CD4-positive, alpha-beta T cell (primary cell): Measurements from ENCODE around the gene MCF2L2. TPM values are rescaled to one million over a fixed set of nuclear protein-coding genes. Genes with fewer than 3 reads are reported as not detected.
"Not testable (repeated sequence)": the region's sequence is repeated elsewhere in the genome, so short reads cannot be mapped to it uniquely, and the experiment has no call there.

Source experiments
- ATAC-seq: fragments of 200-7000 bp; cut with Tn5 transposase; one replicate; pipeline ENCODE4 v1.10.0; 2022; ENCODE audit warnings: mild to moderate bottlenecking; ENCODE audit not compliant: poor library complexity
- CTCF ChIA-PET: fragments of 350-600 bp; sonication (Branson Sonifier 250); formaldehyde crosslinking; loops from one replicate; lab custom pipeline; 2021; ENCODE audit warnings: antibody characterized with exemption, inconsistent platforms; lab: Charles Lee
- POLR2A ChIA-PET: fragments of 350-600 bp; sonication (Branson Sonifier 250); formaldehyde crosslinking; loops from one replicate; lab custom pipeline; 2021; ENCODE audit warnings: antibody characterized with exemption, inconsistent platforms; lab: Charles Lee
- DNase-seq, 14 experiments: peaks; one replicate each; pipeline ENCODE4 v3.0.0-alpha.2; 2013 to 2020; ENCODE audit warnings: mixed read lengths in 2 of 14
- H3K27ac ChIP-seq, 2 donors: one replicate each; pipeline versions ENCODE4 v1.5.1 to v1.7.0; 2013; ENCODE audit warnings: low read length in 2 of 2, low read depth in 1 of 2, mild to moderate bottlenecking in 1 of 2
- H3K27me3 ChIP-seq, 2 experiments: 1 replicate in 1 of 2; 2 replicates in 1 of 2; pipeline versions ENCODE4 v1.6.1 to v1.7.0; 2013; ENCODE audit warnings: low read length in 2 of 2, control low read depth in 1 of 2, mild to moderate bottlenecking in 1 of 2, moderate library complexity in 1 of 2; ENCODE audit not compliant: insufficient read depth in 2 of 2, control insufficient read depth in 1 of 2
- H3K36me3 ChIP-seq: one replicate; pipeline ENCODE4 v1.6.1; 2013; ENCODE audit warnings: low read length, control low read depth; ENCODE audit not compliant: insufficient read depth
- H3K4me1 ChIP-seq: one replicate; pipeline ENCODE4 v1.6.1; 2013; ENCODE audit warnings: low read length, control low read depth; ENCODE audit not compliant: insufficient read depth
- H3K4me3 ChIP-seq: one replicate; pipeline ENCODE4 v1.5.1; 2013; ENCODE audit warnings: mild to moderate bottlenecking, low read length, moderate library complexity
- H3K9me3 ChIP-seq, 2 experiments: 1 replicate in 1 of 2; 2 replicates in 1 of 2; pipeline versions ENCODE4 v1.6.1 to v1.7.0; 2013; ENCODE audit warnings: low read length in 2 of 2, mild to moderate bottlenecking in 2 of 2, control low read depth in 1 of 2, moderate library complexity in 1 of 2; ENCODE audit not compliant: control insufficient read depth in 1 of 2, insufficient read depth in 1 of 2
- H3K27ac Mint-ChIP-seq: one replicate; pipeline ENCODE4 v1.8.0; 2020; ENCODE audit warnings: mixed read lengths
- H3K27me3 Mint-ChIP-seq: one replicate; pipeline ENCODE4 v1.8.0; 2021; ENCODE audit warnings: mixed read lengths
- H3K36me3 Mint-ChIP-seq: one replicate; pipeline ENCODE4 v1.8.0; 2021; ENCODE audit warnings: low read depth, mixed read lengths
- H3K4me1 Mint-ChIP-seq: one replicate; pipeline ENCODE4 v1.8.0; 2021; ENCODE audit warnings: low read depth, mixed read lengths
- H3K4me3 Mint-ChIP-seq: one replicate; pipeline ENCODE4 v1.8.0; 2020; ENCODE audit warnings: mild to moderate bottlenecking, mixed read lengths
- H3K9me3 Mint-ChIP-seq: one replicate; pipeline ENCODE4 v1.8.0; 2020; ENCODE audit warnings: mixed read lengths
- CTCF ChIP-seq: fragments of 200-600 bp; IDR thresholded peaks from one replicate; pipeline ENCODE4 v1.8.0; 2022; ENCODE audit warnings: antibody characterized with exemption, mild to moderate bottlenecking
- intact Hi-C, 2 experiments: fragments of 100-400 bp; cut with DNase I in 1 of 2; cut with micrococcal nuclease in 1 of 2; formaldehyde crosslinking; loops; one replicate each; pipeline versions ENCODE4 v1.15.1 to v1.9.0; 2023 to 2025; cut with DNase I, micrococcal nuclease
- total RNA-seq, 174 experiments: library from RNA in 2 of 174; stranded (reverse) in 2 of 174; gene quantifications; one replicate each; pipeline ENCODE4 v1.2.3 and lab custom pipeline; 2021 to 2026

MCF2L2 gene
- total RNA-seq, 2 experiments from 2014 or later: 3.8 to 4.1 TPM

- no peak overlapping the region for H3K27ac ChIP-seq
- H3K27ac Mint-ChIP-seq: no peak overlapping the region
- ATAC-seq (no peak), DNase-seq (no peak)
- H3K36me3 Mint-ChIP-seq: no peaks in the 10 kb centered on the region
- H3K27me3 ChIP-seq: no peaks in the 10 kb centered on the region
- TF ChIP-seq CTCF: no peak
- no peaks in the 10 kb centered on the region for H3K36me3 ChIP-seq
- H3K4me1 ChIP-seq: peaks cover 7% of the 10 kb centered on the region
- no peak overlapping the region for H3K4me3 Mint-ChIP-seq
- no peaks in the 10 kb centered on the region for H3K27me3 Mint-ChIP-seq
- no peak overlapping the region for H3K4me3 ChIP-seq
- no peaks in the 10 kb centered on the region for H3K9me3 Mint-ChIP-seq
- ChIA-PET CTCF (interaction anchor here (1.4 kb wide), 2 partner anchors 123 to 299 kb away, joined by 3 to 5 read pairs; no protein-coding TSS in a partner anchor), POLR2A (interaction anchor here (1.8 kb wide), 1 partner anchor 299 kb away, joined by 6 read pairs; no protein-coding TSS in a partner anchor)
- H3K9me3 ChIP-seq: no peaks in the 10 kb centered on the region
- intact Hi-C loops: loop anchor here (2.0 to 5.0 kb wide), 3 partner anchors 118 to 419 kb away; no protein-coding TSS in a partner anchor
- H3K4me1 Mint-ChIP-seq: peaks cover 5% of the 10 kb centered on the region
These were observed 40.0 kb upstream of the MCF2L2 start for GRCh38 chr3:183468424-183468823.

DNA sequence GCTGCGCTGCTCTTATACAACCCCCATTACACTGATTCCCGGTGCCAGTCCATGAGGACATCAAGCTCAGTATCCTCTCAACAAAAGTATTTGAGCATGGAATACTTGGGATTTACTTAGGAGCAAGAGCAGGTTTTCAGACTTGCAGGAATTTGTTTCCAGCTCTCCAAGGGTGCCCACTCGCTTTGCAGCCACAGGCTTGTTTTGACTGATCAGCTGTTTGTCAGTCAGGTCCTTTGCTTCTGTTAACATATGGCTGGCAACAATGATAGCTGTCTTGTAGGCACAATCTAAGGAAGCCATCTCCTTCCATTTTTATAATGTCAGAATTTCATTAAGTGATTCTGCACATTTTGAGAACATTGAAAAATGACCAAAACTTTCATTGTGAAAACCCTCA lies 38.2 kb upstream of the MCF2L2 start:
- no peak for TF ChIP-seq CTCF
- CTCF ChIA-PET: interaction anchor here (1.2 kb wide), 1 partner anchor 300 kb away, joined by 3 read pairs; no protein-coding TSS in a partner anchor
- H3K27ac ChIP-seq: no peak overlapping the region
- H3K9me3 Mint-ChIP-seq: no peaks in the 10 kb centered on the region
- H3K36me3 ChIP-seq: no peaks in the 10 kb centered on the region
- H3K36me3 Mint-ChIP-seq: no peaks in the 10 kb centered on the region
- intact Hi-C loops: loop anchor here in 1 of 2 experiments (5.0 kb wide), 1 partner anchor 421 kb away; no protein-coding TSS in a partner anchor
- no peak overlapping the region for H3K4me3 Mint-ChIP-seq
- DNase-seq (no peak), ATAC-seq (no peak)
- no peak overlapping the region for H3K27ac Mint-ChIP-seq
- H3K9me3 ChIP-seq: no peaks in the 10 kb centered on the region
- H3K4me1 ChIP-seq: peaks cover 7% of the 10 kb centered on the region
- no peaks in the 10 kb centered on the region for H3K27me3 ChIP-seq
- no peaks in the 10 kb centered on the region for H3K27me3 Mint-ChIP-seq
- H3K4me1 Mint-ChIP-seq: peaks cover 5% of the 10 kb centered on the region
- POLR2A ChIA-PET: no interaction called here
- no peak overlapping the region for H3K4me3 ChIP-seq

GRCh38 chr3:183465710-183466109 lies 37.3 kb upstream of the MCF2L2 start:
- intact Hi-C loops: loop anchor here in 1 of 2 experiments (5.0 kb wide), 1 partner anchor 422 kb away; no protein-coding TSS in a partner anchor

GRCh38 chr3:183464480-183464879 lies 36.1 kb upstream of the MCF2L2 start:
- no peaks in the 10 kb centered on the region for H3K9me3 Mint-ChIP-seq
- intact Hi-C loops: no loop called here
- no peaks in the 10 kb centered on the region for H3K27me3 ChIP-seq
- H3K27ac ChIP-seq: no peak overlapping the region
- ChIA-PET CTCF (interaction anchor here (1.6 kb wide), 1 partner anchor 303 kb away, joined by 3 read pairs; no protein-coding TSS in a partner anchor), POLR2A (no interaction called here)
- TF ChIP-seq CTCF: no peak
- no peak overlapping the region for H3K4me3 ChIP-seq
- H3K27ac Mint-ChIP-seq: no peak overlapping the region
- no peaks in the 10 kb centered on the region for H3K27me3 Mint-ChIP-seq
- H3K4me1 Mint-ChIP-seq: peaks cover 4% of the 10 kb centered on the region
- H3K4me3 Mint-ChIP-seq: no peak overlapping the region
- H3K36me3 Mint-ChIP-seq: no peaks in the 10 kb centered on the region
- peaks cover 5% of the 10 kb centered on the region for H3K4me1 ChIP-seq
- DNase-seq (no peak), ATAC-seq (no peak)
- no peaks in the 10 kb centered on the region for H3K36me3 ChIP-seq
- H3K9me3 ChIP-seq: no peaks in the 10 kb centered on the region

More at GRCh38 chr3:183465710-183466109, 37.3 kb upstream of the MCF2L2 start:
- ATAC-seq, H3K36me3 ChIP-seq, H3K27ac Mint-ChIP-seq, H3K36me3 Mint-ChIP-seq, H3K4me3 ChIP-seq, H3K9me3 Mint-ChIP-seq, H3K9me3 ChIP-seq, H3K27me3 ChIP-seq, POLR2A ChIA-PET, H3K27ac ChIP-seq, CTCF ChIA-PET, H3K4me3 Mint-ChIP-seq, H3K4me1 Mint-ChIP-seq, H3K27me3 Mint-ChIP-seq, DNase-seq, H3K4me1 ChIP-seq: not testable (repeated sequence)
